ENCODE measurements around the gene TRIM29. TPM values are rescaled to one million over a fixed set of nuclear protein-coding genes. Genes with fewer than 3 reads are reported as not detected.

TRIM29 gene
- total RNA-seq, 1 experiment from 2014 or later, result 4.3 TPM

DNA sequence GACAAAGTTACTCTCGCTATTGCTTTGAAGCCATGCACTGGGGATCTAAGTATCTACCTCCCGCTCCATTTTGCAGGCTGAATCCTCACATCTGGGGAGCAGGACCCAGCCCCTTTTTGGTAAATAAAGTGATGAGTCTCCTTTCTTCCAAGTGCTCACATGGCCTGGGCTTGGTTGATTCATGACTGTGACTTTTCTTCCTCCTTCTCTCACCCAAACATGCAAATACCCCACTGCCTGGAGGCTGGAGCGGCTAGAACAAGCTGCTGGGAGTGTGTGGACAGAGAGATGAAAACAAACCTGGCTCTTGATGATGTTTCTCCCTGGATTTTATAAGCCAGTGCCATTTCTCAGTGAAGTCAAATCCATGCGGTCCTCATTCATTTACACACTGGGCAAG lies 72.7 kb downstream of the TRIM29 start:
- no peak for DNase-seq
- H3K36me3 Mint-ChIP-seq (ENCODE audit: insufficient read depth, unreplicated experiment), result no peaks in the 10 kb centered on the region
- H3K27me3 ChIP-seq (replicated peaks; ENCODE audit: control insufficient read depth, insufficient read depth, low read length), result peaks cover 2% of the 10 kb centered on the region; the same call in 1 of the 2 replicates

DNA sequence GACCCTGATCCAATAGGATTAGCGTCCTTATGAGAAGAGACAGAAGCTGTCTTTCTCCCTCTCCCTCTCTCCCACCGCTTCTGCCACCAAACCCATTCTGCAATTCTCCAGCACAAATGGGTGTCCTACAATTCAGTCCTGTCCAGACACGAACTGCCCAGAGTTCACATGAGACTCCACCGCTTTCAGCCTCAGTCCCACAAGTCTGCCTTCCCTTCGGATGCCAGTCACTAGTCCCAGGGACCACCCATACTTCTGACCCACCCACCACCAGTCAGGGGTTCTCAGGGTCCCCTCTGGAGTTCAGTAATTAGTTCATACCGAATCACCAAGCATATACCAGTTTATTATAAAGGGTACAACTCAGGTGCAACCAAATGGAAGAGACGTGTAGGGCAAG lies 73.6 kb downstream of the TRIM29 start:
- POLR2A ChIA-PET, result no interaction called here
- H3K4me1 Mint-ChIP-seq (ENCODE audit: low read depth, unreplicated experiment), result no peaks in the 10 kb centered on the region
- BruUV-seq (replicated peaks), result no TSS peak

More for the DNA sequence above, 72.7 kb downstream of the TRIM29 start:
- Histone ChIP-seq H3K9me3 (no peaks in the 10 kb centered on the region), H3K36me3 (ENCODE audit: control insufficient read depth, insufficient read depth, low read length) (no peaks in the 10 kb centered on the region), H3K4me3 (ENCODE audit: low read depth, low read length) (no peak overlapping the region), H3K4me1 (no peaks in the 10 kb centered on the region)
- Mint-ChIP-seq H3K9me3 (ENCODE audit: unreplicated experiment) (no peaks in the 10 kb centered on the region), H3K4me3 (ENCODE audit: unreplicated experiment) (no peak overlapping the region), H3K27ac (ENCODE audit: unreplicated experiment) (no peak overlapping the region), H3K4me1 (ENCODE audit: low read depth, unreplicated experiment) (no peaks in the 10 kb centered on the region), H3K27me3 (ENCODE audit: insufficient read depth, unreplicated experiment) (peaks cover 19% of the 10 kb centered on the region)
- POLR2A ChIA-PET, result no interaction called here
- TF ChIP-seq, protein P1, sequence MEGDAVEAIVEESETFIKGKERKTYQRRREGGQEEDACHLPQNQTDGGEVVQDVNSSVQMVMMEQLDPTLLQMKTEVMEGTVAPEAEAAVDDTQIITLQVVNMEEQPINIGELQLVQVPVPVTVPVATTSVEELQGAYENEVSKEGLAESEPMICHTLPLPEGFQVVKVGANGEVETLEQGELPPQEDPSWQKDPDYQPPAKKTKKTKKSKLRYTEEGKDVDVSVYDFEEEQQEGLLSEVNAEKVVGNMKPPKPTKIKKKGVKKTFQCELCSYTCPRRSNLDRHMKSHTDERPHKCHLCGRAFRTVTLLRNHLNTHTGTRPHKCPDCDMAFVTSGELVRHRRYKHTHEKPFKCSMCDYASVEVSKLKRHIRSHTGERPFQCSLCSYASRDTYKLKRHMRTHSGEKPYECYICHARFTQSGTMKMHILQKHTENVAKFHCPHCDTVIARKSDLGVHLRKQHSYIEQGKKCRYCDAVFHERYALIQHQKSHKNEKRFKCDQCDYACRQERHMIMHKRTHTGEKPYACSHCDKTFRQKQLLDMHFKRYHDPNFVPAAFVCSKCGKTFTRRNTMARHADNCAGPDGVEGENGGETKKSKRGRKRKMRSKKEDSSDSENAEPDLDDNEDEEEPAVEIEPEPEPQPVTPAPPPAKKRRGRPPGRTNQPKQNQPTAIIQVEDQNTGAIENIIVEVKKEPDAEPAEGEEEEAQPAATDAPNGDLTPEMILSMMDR (IDR thresholded peaks at IDR 0.05; ENCODE audit: insufficient read depth in 1 of 2, low read depth in 1 of 2, low read length in 1 of 2, severe bottlenecking in 1 of 2, unreplicated experiment in 1 of 2), result no peak
- CTCF ChIA-PET, result no interaction called here
- no TSS peak for BruUV-seq (replicated peaks)
- intact Hi-C loops (cut with micrococcal nuclease; ENCODE audit: unreplicated experiment), result no loop called here

DNA sequence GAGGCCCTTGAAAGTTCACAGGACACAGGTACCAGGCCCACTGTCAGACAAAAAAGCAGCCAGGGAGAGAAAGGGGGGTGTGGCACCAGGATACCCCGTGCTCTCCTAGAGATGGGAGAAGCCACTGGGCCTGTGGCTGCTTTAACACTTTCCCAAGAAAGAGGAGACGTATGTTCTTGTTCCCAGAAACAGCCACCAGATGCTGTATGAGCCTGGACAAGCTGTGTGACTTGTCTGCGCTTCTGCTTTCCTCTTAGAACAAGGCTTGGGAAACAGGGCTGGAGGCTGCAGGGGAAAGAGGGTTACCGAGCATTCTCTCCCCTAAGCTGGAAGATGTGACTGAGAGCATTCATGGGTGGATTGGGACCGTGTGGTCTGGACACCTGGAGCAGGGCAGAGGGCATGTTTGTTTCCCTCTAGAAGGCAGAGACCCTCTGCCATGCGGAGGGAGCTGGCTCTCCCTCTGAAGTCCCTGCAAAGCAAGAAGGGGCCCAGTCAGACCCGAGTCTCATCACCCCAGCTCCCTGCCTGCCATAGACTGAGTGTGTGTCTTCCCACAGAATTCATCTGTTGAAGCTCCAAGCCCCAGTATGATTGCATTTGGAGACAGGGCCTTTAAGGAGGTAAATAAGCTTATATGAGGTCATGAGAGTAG lies 74.1 kb downstream of the TRIM29 start:
- no peak for DNase-seq
- no TSS peak for BruUV-seq (replicated peaks)
- intact Hi-C loops (cut with micrococcal nuclease; ENCODE audit: unreplicated experiment), result no loop called here
- POLR2A ChIA-PET, result no interaction called here
- Histone ChIP-seq H3K4me1 (no peaks in the 10 kb centered on the region), H3K27me3 (replicated peaks; ENCODE audit: control insufficient read depth, insufficient read depth, low read length) (no peaks in the 10 kb centered on the region; the same call in 1 of the 2 replicates), H3K9me3 (no peaks in the 10 kb centered on the region), H3K36me3 (ENCODE audit: control insufficient read depth, insufficient read depth, low read length) (no peaks in the 10 kb centered on the region), H3K4me3 (ENCODE audit: low read depth, low read length) (no peak overlapping the region)
- H3K4me1 Mint-ChIP-seq (ENCODE audit: low read depth, unreplicated experiment), result no peaks in the 10 kb centered on the region
- H3K27ac Mint-ChIP-seq (ENCODE audit: unreplicated experiment), result no peak overlapping the region
- CTCF ChIA-PET, result no interaction called here
- H3K27me3 Mint-ChIP-seq (ENCODE audit: insufficient read depth, unreplicated experiment), result peaks cover 18% of the 10 kb centered on the region
- H3K36me3 Mint-ChIP-seq (ENCODE audit: insufficient read depth, unreplicated experiment), result no peaks in the 10 kb centered on the region
- no peak overlapping the region for H3K4me3 Mint-ChIP-seq (ENCODE audit: unreplicated experiment)
- H3K9me3 Mint-ChIP-seq (ENCODE audit: unreplicated experiment), result no peaks in the 10 kb centered on the region
- TF ChIP-seq, protein P1 (IDR thresholded peaks at IDR 0.05; ENCODE audit: insufficient read depth in 1 of 2, low read depth in 1 of 2, low read length in 1 of 2, severe bottlenecking in 1 of 2, unreplicated experiment in 1 of 2), result no peak

More for the DNA sequence above, 73.6 kb downstream of the TRIM29 start:
- H3K9me3 ChIP-seq, result no peaks in the 10 kb centered on the region
- TF ChIP-seq, protein P1 (IDR thresholded peaks at IDR 0.05; ENCODE audit: insufficient read depth in 1 of 2, low read depth in 1 of 2, low read length in 1 of 2, severe bottlenecking in 1 of 2, unreplicated experiment in 1 of 2), result no peak
- no peak overlapping the region for H3K4me3 ChIP-seq (ENCODE audit: low read depth, low read length)
- intact Hi-C loops (cut with micrococcal nuclease; ENCODE audit: unreplicated experiment), result no loop called here
- no peak overlapping the region for H3K27ac Mint-ChIP-seq (ENCODE audit: unreplicated experiment)
- H3K36me3 Mint-ChIP-seq (ENCODE audit: insufficient read depth, unreplicated experiment), result no peaks in the 10 kb centered on the region
- no peak for DNase-seq
- no peaks in the 10 kb centered on the region for H3K9me3 Mint-ChIP-seq (ENCODE audit: unreplicated experiment)
- H3K36me3 ChIP-seq (ENCODE audit: control insufficient read depth, insufficient read depth, low read length), result no peaks in the 10 kb centered on the region
- CTCF ChIA-PET, result no interaction called here
- H3K27me3 ChIP-seq (replicated peaks; ENCODE audit: control insufficient read depth, insufficient read depth, low read length), result peaks cover 1% of the 10 kb centered on the region; the same call in 1 of the 2 replicates
- H3K4me1 ChIP-seq, result no peaks in the 10 kb centered on the region
- H3K4me3 Mint-ChIP-seq (ENCODE audit: unreplicated experiment), result no peak overlapping the region
- peaks cover 19% of the 10 kb centered on the region for H3K27me3 Mint-ChIP-seq (ENCODE audit: insufficient read depth, unreplicated experiment)

Data from Caco-2 (cell line).